Body of pancreas (tissue), 4 donors: Measurements from ENCODE around the gene BARX1.

Source experiments
- CTCF ChIP-seq, 7 experiments: fragments of 450-650 bp in 4 of 7; fragments of 200-600 bp in 3 of 7; sonication (generic) in 3 of 7; IDR thresholded peaks; one replicate each; pipeline ENCODE4 v1.5.1; 2016 to 2019; ENCODE audit warnings: antibody characterized with exemption in 7 of 7
- POLR2A ChIP-seq, 3 donors: fragments of 450-650 bp; IDR thresholded peaks; one replicate each; pipeline ENCODE4 v1.6.1; 2016; ENCODE audit warnings: antibody characterized with exemption in 3 of 3, mild to moderate bottlenecking in 2 of 3

- TF ChIP-seq CTCF (IDR thresholded peaks at IDR 0.05) (no peak), POLR2A (IDR thresholded peaks at IDR 0.05) (no peak)
These were observed 52.1 kb downstream of the BARX1 start for GRCh38 chr9:93902780-93903655.
